Globus pallidus (tissue), 1 donor: ENCODE results near the gene PATJ.

ENCODE experiments used
- DNase-seq: peaks from one replicate; pipeline ENCODE4 v3.0.0-alpha.2; 2015; ENCODE audit warnings: low spot score

Gene PATJ

DNA sequence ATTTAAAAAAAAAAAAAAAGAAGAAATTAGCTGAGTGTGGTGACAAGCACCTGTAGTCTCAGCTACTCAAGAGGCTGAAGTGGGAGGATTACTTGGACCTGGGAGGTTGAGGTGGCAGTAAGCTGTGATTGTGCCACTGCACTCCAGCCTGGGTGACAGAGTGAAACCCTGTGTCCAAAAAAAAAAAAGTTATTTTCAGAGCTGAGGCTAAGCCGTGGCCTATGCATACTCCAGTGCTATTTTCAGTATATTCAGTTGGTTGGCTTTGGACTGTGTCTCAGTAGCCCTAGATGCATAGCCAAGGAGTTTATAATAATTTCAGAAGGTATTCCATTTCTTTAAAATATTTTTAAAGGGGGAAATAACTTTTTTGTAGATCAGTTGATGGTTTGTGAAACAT is 311.9 kb downstream of the PATJ start:
- DNase-seq = no peak

DNA sequence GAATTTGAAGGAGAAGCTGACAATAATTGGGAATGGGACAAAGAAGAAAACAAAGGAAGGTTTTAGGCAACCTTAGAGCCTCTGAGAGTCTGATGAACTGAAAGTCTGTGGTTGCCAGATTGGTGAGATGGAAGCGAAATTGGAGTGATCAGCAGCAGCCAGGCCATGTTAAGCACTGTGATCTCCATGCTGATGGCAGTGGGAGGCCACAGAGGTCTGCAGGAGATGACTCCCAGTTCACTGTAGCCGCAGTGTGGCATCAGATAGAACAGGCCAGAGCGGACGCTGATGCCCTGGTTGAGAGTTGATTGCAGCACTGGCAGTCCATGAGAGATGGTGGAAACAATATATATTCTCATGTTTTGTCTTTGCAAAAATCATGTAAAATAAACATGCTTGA is 314.9 kb downstream of the PATJ start:
- DNase-seq = no peak

GRCh38 chr1:62057641-62058290 is 315.5 kb downstream of the PATJ start:
- no peak for DNase-seq

DNA sequence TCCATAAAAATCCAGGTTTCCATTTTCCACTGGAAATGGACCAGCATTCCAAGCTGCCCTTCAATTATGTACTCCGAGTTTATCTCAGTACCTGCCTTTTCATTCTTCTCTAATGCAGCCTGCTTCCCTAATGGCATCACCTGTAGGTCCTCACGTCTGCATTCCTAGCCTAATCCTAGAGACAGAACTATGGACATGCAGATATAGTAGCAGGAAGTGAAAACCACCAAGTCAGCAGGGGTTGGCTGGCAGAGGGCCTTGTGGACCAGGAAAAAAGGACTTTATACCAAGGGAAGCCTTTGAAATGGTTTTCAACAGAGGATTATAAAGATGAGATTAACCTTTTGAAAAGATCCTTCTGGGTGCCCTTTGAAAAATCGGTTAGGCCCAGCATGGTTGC is 316.7 kb downstream of the PATJ start:
- DNase-seq = no peak

GRCh38 chr1:62062087-62062486 is 319.8 kb downstream of the PATJ start:
- DNase-seq = no peak

GRCh38 chr1:62064829-62065407 is 322.6 kb downstream of the PATJ start:
- DNase-seq = no peak

- DNase-seq = no peak
These were observed 324.4 kb downstream of the PATJ start for GRCh38 chr1:62066713-62067112.

- no peak for DNase-seq
These were observed 326.1 kb downstream of the PATJ start for GRCh38 chr1:62068416-62068843.

- DNase-seq = no peak
These were observed 326.7 kb downstream of the PATJ start for GRCh38 chr1:62068978-62069377.

GRCh38 chr1:62070384-62071011 is 328.2 kb downstream of the PATJ start:
- no peak for DNase-seq

DNA sequence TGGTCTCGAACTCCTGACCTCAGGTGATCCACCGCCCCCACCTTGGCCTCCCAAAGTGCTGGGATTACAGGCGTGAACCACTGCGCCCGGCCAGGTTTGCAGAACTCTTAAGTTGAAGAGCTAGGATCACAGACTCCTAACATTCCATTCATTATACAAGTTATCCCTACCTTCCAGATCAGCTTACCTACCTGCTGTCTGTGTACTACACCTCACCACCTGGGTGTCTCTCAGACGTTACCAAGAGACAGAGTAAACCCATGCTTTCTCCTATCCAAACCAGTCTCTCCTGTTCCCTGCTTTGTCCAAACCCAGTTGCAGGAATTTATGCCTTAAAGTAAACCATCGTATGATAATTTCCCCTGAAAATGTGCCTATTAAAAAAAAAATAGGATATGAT is 329.4 kb downstream of the PATJ start:
- DNase-seq = no peak

GRCh38 chr1:62076286-62076685 is 334.0 kb downstream of the PATJ start:
- no peak for DNase-seq

DNA sequence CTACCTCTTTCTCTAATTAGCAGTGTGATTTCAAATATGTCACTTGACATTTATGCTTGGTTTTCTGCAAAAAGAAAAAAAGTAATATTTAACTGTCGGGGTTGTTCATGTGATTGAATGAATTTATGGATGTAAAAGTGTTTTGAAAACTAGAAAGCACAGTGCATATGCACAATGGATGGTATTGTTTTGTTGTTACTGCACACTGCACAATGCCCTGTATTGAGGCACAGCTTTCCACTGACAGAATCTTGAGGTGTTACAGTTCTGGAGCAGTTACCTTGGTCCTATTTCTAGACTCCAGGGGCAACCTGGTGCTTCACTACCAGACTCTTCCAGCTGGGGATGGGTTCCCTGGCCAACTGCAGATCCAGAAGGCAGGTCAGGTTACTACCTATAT is 335.5 kb downstream of the PATJ start:
- peak; percentile 44 for DNase-seq

- DNase-seq = peak; percentile 13
These were observed 340.4 kb downstream of the PATJ start for GRCh38 chr1:62082456-62083363.

GRCh38 chr1:62084310-62084890 is 342.1 kb downstream of the PATJ start:
- DNase-seq = no peak

- DNase-seq = no peak
These were observed 346.2 kb downstream of the PATJ start for GRCh38 chr1:62088439-62088838.

GRCh38 chr1:62089570-62089969 is 347.3 kb downstream of the PATJ start:
- no peak for DNase-seq

GRCh38 chr1:62090016-62090415 is 347.7 kb downstream of the PATJ start:
- DNase-seq = no peak

GRCh38 chr1:62092110-62092509 is 349.8 kb downstream of the PATJ start:
- DNase-seq = no peak

DNA sequence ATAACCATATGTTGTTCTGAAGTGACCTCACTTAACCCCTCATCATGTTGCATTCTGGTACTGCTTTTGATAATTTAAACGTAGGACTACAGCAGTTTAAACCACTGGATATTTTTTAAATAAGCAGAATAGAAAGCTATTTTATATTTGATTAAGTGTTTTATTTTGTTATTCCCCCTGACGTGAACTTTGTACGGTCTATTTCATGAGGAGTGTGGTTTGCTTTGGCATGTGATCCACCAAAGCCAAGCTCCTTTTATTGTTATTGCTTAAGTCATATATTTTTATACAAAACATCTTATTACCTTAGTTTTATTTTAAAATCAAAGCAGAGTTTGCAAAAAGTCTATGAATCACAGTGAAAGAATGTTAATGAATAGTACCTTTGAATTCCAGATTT is 351.0 kb downstream of the PATJ start:
- no peak for DNase-seq

DNA sequence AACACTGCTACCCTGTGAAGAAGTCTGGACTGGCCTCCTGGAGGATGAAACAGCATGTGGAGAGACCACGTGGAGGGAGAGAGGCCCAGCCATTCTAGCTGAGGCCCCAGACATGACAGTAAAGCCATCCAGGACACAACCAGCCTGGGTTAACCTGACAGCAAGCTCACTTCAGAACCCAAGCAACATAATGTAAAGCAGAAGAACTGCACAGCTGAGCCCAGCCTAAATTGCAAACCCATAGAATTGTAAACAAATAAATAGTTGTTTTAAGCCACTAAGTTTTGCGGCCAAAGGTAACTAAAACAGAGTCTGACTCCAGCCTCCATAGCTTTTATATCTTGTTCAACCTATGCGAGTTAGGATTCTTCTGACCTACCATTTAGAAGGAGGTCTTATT is 355.2 kb downstream of the PATJ start:
- DNase-seq = no peak

DNA sequence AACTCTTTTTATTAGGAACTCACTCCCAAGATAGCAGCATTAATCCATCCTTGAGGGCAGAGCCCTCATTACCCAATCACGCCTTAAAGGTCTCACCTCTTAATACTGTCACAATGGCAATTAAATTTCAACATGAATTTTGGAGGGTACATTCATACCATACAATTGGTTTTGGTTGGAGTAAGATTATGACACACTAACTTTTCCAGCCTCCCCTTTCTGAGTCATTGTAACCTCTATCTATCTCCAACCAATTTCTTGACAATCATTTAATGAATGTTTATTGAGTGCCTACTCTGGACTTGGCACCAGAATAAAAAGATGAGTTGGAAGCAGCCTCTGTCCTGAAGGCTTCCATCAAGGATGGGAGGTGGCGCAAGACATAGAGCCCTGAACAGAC is 358.2 kb downstream of the PATJ start:
- no peak for DNase-seq
